VCaP (cell line): ENCODE data around the gene DLD.
"Not testable (repeated sequence)": the region's sequence is repeated elsewhere in the genome, so short reads cannot be mapped to it uniquely, and the experiment has no call there.

Source experiments
- H3K27ac ChIP-seq: fragments of 450-650 bp; 2 replicates; pipeline ENCODE4 v1.5.1; 2017
- TF ChIP-seq, protein P1 (sequence below): fragments of 450-650 bp; conservative IDR thresholded peaks from 2 replicates; pipeline ENCODE4 v1.5.1; 2017; ENCODE audit warnings: mild to moderate bottlenecking, moderate library complexity

Gene DLD, protein sequence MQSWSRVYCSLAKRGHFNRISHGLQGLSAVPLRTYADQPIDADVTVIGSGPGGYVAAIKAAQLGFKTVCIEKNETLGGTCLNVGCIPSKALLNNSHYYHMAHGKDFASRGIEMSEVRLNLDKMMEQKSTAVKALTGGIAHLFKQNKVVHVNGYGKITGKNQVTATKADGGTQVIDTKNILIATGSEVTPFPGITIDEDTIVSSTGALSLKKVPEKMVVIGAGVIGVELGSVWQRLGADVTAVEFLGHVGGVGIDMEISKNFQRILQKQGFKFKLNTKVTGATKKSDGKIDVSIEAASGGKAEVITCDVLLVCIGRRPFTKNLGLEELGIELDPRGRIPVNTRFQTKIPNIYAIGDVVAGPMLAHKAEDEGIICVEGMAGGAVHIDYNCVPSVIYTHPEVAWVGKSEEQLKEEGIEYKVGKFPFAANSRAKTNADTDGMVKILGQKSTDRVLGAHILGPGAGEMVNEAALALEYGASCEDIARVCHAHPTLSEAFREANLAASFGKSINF

DNA sequence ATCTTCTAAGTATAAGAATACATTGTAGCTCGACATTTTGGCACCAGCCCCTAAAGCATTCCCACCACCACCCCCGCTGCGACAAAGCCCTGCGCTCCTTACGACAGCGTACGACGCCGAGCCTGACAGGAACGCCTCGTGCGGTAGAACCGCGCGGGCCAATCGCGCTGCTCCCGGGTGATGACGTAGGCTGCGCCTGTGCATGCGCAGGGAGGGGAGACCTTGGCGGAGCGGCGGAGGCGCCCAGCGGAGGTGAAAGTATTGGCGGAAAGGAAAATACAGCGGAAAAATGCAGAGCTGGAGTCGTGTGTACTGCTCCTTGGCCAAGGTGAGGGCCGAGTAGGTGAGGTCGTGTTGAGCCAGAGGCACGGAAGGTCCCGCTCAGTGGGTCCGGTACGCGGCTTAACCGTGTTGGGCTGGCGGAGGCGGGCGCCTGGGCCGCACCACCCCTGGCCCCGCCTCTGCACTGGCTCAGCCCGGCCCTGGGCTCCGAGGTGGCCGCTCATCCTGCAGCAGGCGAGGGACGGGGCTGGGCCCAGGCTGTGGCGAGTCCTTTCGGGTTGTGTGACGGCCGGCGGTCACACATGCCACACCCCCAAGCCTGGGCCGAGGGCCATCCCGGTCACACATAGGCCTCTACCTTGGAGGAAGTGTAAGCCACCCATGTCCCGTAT is at the start of gene DLD:
Gene DLD (plus strand): TSS at position 222 of the 674 bp plus-strand sequence. CDS start 68 bp downstream, at position 290.
- TF ChIP-seq, protein P1, sequence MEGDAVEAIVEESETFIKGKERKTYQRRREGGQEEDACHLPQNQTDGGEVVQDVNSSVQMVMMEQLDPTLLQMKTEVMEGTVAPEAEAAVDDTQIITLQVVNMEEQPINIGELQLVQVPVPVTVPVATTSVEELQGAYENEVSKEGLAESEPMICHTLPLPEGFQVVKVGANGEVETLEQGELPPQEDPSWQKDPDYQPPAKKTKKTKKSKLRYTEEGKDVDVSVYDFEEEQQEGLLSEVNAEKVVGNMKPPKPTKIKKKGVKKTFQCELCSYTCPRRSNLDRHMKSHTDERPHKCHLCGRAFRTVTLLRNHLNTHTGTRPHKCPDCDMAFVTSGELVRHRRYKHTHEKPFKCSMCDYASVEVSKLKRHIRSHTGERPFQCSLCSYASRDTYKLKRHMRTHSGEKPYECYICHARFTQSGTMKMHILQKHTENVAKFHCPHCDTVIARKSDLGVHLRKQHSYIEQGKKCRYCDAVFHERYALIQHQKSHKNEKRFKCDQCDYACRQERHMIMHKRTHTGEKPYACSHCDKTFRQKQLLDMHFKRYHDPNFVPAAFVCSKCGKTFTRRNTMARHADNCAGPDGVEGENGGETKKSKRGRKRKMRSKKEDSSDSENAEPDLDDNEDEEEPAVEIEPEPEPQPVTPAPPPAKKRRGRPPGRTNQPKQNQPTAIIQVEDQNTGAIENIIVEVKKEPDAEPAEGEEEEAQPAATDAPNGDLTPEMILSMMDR, result no peak
- H3K27ac ChIP-seq, result peak within 1 kb of the TSS; percentile 87

DNA sequence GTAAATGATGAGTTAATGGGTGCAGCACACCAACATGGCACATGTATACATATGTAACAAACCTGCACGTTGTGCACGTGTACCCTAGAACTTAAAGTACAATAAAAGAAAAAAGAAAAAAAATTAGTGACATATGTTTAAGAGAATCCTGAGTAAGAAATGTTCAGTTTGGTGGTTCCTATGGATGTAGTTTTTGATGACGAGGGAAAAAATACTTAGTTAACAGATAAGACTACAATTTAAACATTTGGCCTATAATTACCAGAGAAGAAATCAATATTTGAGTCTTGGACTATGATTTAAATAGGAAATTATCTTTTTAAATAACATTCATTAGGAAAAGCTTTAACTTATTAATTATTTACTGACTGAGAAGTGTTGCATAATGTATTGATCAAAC is 48.8 kb upstream of the DLD start:
- H3K27ac ChIP-seq, result no peak overlapping the region
- TF ChIP-seq, protein P1, result no peak

DNA sequence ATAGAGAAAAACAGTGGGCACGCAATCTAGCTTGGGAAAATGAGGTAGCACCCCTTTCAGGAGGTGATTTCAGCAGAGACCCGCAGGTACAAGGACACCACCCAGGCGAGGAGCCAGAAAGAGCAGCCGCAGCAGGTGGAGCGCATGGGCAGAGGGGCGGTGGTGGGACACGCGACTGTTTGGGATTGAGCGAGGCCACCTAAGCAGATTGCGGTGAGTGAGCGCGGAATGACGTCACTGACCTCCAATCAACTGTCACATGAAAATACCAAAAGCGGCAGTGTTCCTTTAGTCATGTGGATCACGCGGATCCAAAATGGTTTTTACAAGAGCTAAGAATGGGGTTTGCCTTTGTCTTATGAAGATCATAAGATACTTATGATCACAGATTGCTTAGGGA is 47.8 kb upstream of the DLD start:
- H3K27ac ChIP-seq, result no peak overlapping the region
- TF ChIP-seq, protein P1, result no peak

DNA sequence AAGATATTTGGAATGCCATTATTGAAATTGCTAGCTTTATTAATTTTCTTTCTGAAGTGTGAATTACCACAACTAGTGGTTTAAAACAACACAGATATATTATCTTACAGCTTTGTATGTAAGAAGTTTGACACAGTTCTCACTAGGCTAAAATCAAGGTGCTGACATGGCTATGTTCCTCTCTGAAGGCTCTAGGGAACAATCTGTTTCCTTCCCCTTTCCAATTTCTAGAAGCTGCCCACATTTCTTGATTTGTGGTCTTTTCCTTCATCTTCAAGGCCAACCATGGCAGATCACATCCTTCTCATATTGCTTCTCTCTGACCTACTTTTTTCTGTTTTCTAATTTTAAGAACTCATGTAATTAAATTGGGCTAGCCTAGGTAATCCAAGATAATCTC is 44.7 kb upstream of the DLD start:
- TF ChIP-seq, protein P1, result no peak
- H3K27ac ChIP-seq, result no peak overlapping the region

DNA sequence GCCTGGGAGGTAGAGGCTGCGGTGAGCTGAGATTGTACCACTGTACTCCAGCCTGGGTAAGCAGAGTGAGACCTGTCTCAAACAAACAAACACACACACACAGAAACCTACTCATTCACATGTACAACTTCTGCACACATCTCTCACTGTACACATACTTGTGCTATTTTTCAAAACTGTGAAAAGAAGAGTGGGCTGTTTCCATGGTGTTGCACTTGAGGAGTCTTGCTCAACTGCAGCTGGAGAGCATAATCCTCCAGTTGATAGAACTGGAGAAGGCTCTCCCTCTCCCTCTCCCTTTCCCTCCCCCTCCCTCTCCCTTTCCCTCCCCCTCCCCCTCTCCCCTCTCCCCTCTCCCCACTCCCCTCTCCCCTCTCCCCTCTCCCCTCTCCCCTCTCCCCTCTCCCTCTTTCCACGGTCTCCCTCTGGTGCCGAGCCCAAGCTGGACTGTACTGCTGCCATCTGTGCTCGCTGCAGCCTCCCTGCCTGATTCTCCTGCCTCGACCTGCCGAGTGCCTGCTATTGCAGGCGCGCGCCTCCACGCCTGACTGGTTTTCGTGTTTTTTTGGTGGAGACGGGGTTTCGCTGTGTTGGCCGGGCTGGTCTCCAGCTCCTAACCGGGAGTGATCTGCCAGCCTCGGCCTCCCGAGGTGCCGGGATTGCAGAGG is 43.7 kb upstream of the DLD start:
- TF ChIP-seq, protein P1, result no peak
- H3K27ac ChIP-seq, result no peak overlapping the region

DNA sequence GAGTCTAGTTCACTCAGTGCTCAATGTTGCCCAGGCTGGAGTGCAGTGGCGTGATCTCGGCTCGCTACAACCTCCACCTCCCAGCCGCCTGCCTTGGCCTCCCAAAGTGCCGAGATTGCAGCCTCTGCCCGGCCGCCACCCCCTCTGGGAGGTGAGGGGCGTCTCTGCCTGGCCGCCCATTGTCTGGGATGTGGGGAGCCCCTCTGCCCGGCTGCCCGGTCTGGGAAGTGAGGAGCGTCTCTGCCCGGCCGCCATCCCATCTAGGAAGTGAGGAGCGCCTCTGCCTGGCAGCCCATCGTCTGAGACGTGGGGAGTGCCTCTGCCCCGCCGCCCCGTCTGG is 43.2 kb upstream of the DLD start:
- not testable (repeated sequence) for H3K27ac ChIP-seq

DNA sequence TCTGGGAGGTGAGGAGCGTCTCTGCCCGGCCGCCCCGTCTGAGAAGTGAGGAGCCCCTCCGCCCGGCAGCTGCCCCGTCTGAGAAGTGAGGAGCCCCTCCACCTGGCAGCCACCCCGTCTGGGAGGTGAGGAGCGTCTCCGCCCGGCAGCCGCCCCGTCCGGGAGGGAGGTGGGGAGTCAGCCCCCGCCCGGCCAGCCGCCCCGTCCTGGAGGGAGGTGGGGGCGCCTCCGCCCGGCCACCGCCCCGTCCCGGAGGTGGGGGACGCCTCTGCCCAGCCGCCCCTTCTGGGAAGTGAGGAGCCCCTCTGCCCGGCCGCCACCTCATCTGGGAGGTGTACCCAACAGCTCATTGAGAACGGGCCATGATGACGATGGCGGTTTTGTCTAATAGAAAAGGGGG is 42.8 kb upstream of the DLD start:
- H3K27ac ChIP-seq, result not testable (repeated sequence)

DNA sequence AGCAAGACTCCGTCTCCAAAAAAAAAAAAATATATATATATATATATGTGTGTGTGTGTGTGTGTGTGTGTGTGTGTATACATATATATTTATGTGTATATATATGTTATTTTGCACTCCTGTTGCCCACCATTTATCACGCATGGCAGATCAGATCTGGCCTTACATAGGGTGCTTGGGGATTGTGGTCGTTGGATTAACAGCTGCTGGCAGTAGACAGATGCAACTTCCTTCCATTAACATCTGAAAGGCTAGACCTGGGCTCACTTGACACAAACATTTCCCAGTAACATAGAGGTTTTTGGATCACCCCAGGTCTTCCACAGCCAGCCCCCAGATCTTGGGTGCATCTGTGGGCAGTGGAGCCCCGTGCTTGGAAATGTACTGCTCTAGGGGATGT is 40.8 kb upstream of the DLD start:
- H3K27ac ChIP-seq, result no peak overlapping the region
- TF ChIP-seq, protein P1, result no peak
